ENCODE data around the gene PKD2L2.

PKD2L2 gene

DNA sequence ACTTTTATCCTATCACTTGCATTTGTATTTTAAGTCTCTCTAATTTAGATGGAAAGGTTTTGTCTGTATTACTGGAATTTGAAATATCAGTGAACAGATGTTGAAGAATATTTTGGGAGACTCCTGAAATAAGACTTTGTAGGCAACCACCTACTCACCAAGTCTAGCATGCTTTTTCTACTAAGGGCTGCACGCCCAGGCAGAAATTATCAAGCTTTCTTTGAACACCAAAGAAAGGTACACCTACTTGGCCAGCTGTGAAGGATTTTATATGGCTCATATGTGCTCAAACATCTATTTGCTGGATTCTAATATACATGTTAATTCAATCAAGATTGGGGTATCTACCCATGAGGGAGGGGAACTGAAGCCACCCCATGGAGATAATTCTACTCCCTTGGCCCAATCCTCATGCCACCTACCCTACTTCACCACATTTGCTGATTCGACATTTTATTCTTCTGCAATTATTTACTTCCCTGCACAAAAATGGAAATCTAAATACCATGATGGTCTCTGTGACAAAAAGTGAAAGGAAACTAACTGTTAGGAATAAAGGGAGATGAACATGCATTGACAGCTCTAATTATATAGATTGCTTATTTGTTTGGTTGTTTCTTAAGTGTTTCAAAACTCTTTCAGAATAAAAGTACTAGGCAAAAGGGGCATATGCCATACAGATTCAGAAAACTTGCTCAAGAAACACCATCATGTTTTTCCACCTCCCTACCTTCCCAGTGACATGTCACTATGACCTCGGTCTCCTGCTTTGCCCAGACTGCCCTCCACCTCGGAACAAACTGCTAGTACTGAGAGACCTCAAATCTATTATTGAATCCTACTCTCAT lies 22.5 kb upstream of the PKD2L2 start:
- TF ChIP-seq, protein P1, sequence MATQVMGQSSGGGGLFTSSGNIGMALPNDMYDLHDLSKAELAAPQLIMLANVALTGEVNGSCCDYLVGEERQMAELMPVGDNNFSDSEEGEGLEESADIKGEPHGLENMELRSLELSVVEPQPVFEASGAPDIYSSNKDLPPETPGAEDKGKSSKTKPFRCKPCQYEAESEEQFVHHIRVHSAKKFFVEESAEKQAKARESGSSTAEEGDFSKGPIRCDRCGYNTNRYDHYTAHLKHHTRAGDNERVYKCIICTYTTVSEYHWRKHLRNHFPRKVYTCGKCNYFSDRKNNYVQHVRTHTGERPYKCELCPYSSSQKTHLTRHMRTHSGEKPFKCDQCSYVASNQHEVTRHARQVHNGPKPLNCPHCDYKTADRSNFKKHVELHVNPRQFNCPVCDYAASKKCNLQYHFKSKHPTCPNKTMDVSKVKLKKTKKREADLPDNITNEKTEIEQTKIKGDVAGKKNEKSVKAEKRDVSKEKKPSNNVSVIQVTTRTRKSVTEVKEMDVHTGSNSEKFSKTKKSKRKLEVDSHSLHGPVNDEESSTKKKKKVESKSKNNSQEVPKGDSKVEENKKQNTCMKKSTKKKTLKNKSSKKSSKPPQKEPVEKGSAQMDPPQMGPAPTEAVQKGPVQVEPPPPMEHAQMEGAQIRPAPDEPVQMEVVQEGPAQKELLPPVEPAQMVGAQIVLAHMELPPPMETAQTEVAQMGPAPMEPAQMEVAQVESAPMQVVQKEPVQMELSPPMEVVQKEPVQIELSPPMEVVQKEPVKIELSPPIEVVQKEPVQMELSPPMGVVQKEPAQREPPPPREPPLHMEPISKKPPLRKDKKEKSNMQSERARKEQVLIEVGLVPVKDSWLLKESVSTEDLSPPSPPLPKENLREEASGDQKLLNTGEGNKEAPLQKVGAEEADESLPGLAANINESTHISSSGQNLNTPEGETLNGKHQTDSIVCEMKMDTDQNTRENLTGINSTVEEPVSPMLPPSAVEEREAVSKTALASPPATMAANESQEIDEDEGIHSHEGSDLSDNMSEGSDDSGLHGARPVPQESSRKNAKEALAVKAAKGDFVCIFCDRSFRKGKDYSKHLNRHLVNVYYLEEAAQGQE (IDR thresholded peaks at IDR 0.05; ENCODE audit: insufficient read depth in 1 of 2, low read depth in 2 of 2, low read length in 2 of 2), result no peak

DNA sequence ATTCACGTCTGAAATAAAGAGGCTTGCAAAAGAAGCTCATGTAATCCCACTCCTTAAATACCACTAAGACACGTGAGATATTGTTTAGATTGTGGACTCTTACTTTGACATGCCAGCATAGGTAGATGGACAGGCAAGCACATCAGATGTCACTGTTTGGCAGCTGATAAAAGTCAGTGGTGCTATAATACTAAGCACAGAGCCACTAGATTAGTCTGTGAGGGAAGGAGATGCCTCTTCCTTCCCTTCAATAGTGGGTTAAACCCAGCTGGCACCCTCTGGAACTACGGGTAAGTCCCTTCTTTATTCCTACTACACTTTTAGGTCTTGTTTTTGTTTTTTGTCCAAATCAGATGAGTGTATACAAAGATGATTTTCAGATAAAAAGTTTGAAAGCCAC lies 21.6 kb upstream of the PKD2L2 start, which contains the start of gene MYOT:
Gene MYOT (plus strand): TSS at position 197 of the 400 bp plus-strand sequence. CDS start 2,792 bp downstream, outside the sequence.
- TF ChIP-seq FOXP2 (optimal IDR thresholded peaks at IDR 0.05; ENCODE audit: borderline replicate concordance, extremely low read depth, extremely low read length, insufficient read depth) (no peak), TAF1 (IDR thresholded peaks at IDR 0.05; ENCODE audit: borderline replicate concordance, insufficient read depth, low read length) (no peak), POLR2AphosphoS5 (IDR thresholded peaks at IDR 0.05; ENCODE audit: low read depth, low read length) (no peak), SIN3A (IDR thresholded peaks at IDR 0.05; ENCODE audit: borderline replicate concordance, insufficient read depth, low read length) (no peak)
- TF ChIP-seq, protein P1 (IDR thresholded peaks at IDR 0.05; ENCODE audit: insufficient read depth in 1 of 2, low read depth in 2 of 2, low read length in 2 of 2), result no peak

DNA sequence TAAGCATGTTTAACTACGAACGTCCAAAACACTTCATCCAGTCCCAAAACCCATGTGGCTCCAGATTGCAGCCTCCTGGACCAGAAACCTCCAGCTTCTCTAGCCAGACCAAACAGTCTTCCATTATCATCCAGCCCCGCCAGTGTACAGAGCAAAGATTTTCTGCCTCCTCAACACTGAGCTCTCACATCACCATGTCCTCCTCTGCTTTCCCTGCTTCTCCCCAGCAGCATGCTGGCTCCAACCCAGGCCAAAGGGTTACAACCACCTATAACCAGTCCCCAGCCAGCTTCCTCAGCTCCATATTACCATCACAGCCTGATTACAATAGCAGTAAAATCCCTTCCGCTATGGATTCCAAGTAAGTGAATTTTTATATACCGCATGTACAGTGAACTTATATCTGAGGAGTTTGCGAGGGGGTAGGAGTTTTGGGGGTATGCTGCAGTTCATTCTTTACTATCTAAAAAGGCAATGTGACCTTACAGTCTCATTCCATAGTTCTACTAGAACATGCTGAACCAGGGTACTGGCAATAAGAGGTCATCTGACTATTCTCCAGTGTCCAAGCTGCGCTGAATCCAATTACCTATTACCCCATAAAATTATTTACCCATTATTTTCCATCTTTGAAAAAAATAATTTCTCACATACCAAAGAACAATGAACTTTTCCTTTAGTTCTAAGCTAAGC lies 18.5 kb upstream of the PKD2L2 start:
- TF ChIP-seq SIN3A (IDR thresholded peaks at IDR 0.05; ENCODE audit: borderline replicate concordance, insufficient read depth, low read length) (no peak), TAF1 (IDR thresholded peaks at IDR 0.05; ENCODE audit: borderline replicate concordance, insufficient read depth, low read length) (no peak), FOXP2 (optimal IDR thresholded peaks at IDR 0.05; ENCODE audit: borderline replicate concordance, extremely low read depth, extremely low read length, insufficient read depth) (no peak), POLR2AphosphoS5 (IDR thresholded peaks at IDR 0.05; ENCODE audit: low read depth, low read length) (no peak)
- TF ChIP-seq, protein P1 (IDR thresholded peaks at IDR 0.05; ENCODE audit: insufficient read depth in 1 of 2, low read depth in 2 of 2, low read length in 2 of 2), result no peak

DNA sequence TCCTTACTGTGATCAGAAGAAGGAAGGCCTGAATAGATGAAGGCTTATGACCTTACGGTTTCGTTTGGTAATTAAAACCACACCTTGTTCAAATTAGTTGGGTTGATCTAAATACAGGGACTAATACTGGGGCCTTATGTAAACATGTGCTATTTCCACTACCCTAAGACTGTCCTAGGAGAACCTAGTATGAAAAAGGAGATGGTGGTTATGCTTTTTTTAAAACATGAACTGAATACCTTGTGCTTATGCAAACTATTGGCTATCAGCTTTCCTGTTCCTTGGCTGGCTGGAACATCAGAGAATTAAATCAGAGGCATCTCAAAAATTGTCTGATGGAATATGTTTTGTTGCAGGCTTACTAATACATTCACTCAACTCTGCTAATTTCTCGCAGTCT lies 17.7 kb upstream of the PKD2L2 start:
- TF ChIP-seq FOXP2 (optimal IDR thresholded peaks at IDR 0.05; ENCODE audit: borderline replicate concordance, extremely low read depth, extremely low read length, insufficient read depth) (no peak), TAF1 (IDR thresholded peaks at IDR 0.05; ENCODE audit: borderline replicate concordance, insufficient read depth, low read length) (no peak)

DNA sequence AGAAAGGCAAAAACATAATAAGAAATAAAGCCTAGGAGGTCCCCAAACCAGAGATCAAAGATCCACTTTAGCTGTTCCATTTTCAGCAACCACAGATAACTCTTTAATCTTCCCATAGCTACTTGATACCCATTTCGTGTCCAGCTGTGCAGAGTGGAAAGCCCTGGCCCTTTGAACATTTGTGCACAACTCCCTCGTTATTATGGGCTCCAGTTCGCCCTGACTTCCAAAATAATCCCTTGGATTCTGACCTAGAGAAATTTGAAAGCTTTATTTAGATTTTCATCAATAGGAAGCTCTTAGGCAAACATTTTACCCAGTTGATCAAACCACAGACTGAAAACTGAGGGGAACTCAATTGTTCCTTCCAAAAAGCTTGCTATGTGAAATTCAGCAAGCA lies 16.8 kb upstream of the PKD2L2 start:
- TF ChIP-seq POLR2AphosphoS5 (IDR thresholded peaks at IDR 0.05; ENCODE audit: low read depth, low read length) (no peak), TAF1 (IDR thresholded peaks at IDR 0.05; ENCODE audit: borderline replicate concordance, insufficient read depth, low read length) (no peak), SIN3A (IDR thresholded peaks at IDR 0.05; ENCODE audit: borderline replicate concordance, insufficient read depth, low read length) (no peak), FOXP2 (optimal IDR thresholded peaks at IDR 0.05; ENCODE audit: borderline replicate concordance, extremely low read depth, extremely low read length, insufficient read depth) (no peak)
- TF ChIP-seq, protein P1 (IDR thresholded peaks at IDR 0.05; ENCODE audit: insufficient read depth in 1 of 2, low read depth in 2 of 2, low read length in 2 of 2), result no peak
